OCI-LY7 (cell line): ENCODE measurements around the gene ACP7. TPM values are rescaled to one million over a fixed set of nuclear protein-coding genes. Genes with fewer than 3 reads are reported as not detected.

Source experiments
- BruUV-seq: library from RNA; stranded (reverse); fragments of 400-500 nt; replicated peaks from 2 replicates; lab custom pipeline; 2021; lab: Mats Ljungman, UMichigan
- CTCF ChIA-PET: fragments of 300-600 bp; sonication (Branson Sonifier 250); formaldehyde crosslinking; loops from one replicate; lab custom pipeline; 2022; ENCODE audit warnings: antibody characterized with exemption; ENCODE audit not compliant: unreplicated experiment; lab: Charles Lee
- POLR2A ChIA-PET: fragments of 300-600 bp; sonication (Branson Sonifier 250); formaldehyde crosslinking; loops from one replicate; lab custom pipeline; 2022; ENCODE audit warnings: antibody characterized with exemption; lab: Charles Lee
- DNase-seq: peaks from one replicate; pipeline ENCODE4 v3.0.0-alpha.2; 2015; ENCODE audit warnings: low spot score
- H2AFZ ChIP-seq: fragments of 200-600 bp; sonication (generic), shearing (Covaris generic); 2 replicates; pipeline ENCODE4 v1.6.1; 2014; ENCODE audit warnings: mild to moderate bottlenecking, antibody characterized with exemption, low read length, moderate library complexity
- H3K27ac ChIP-seq: fragments of 200-600 bp; sonication (generic); 2 replicates; pipeline ENCODE4 v1.5.1; 2014; ENCODE audit warnings: mixed run types, low read depth, mild to moderate bottlenecking, moderate library complexity, low read length, inconsistent platforms; ENCODE audit not compliant: poor library complexity, severe bottlenecking
- H3K36me3 ChIP-seq: fragments of 200-600 bp; sonication (generic); 2 replicates; pipeline ENCODE4 v1.6.1; 2014; ENCODE audit warnings: mild to moderate bottlenecking, antibody characterized with exemption, low read length, moderate library complexity, mixed read lengths; ENCODE audit not compliant: insufficient read depth
- H3K4me1 ChIP-seq: fragments of 200-600 bp; sonication (generic); 2 replicates; pipeline ENCODE4 v1.5.1; 2014; ENCODE audit warnings: mild to moderate bottlenecking, low read length; ENCODE audit not compliant: insufficient read depth, poor library complexity, severe bottlenecking
- H3K4me2 ChIP-seq: fragments of 200-600 bp; sonication (generic); 2 replicates; pipeline ENCODE4 v1.6.1; 2014; ENCODE audit warnings: mild to moderate bottlenecking, low read length
- H3K4me3 ChIP-seq: fragments of 200-600 bp; sonication (generic); 2 replicates; pipeline ENCODE4 v1.5.1; 2014; ENCODE audit warnings: mild to moderate bottlenecking, low read depth, low read length; ENCODE audit not compliant: poor library complexity, severe bottlenecking
- H3K79me2 ChIP-seq: fragments of 200-600 bp; sonication (generic); 2 replicates; pipeline ENCODE4 v1.6.1; 2016; ENCODE audit warnings: low read depth, mild to moderate bottlenecking, low read length, moderate library complexity, mixed read lengths; ENCODE audit not compliant: insufficient read depth
- H3K9me2 ChIP-seq: fragments of 200-600 bp; sonication (generic); 2 replicates; pipeline ENCODE4 v1.6.1; 2016; ENCODE audit warnings: mild to moderate bottlenecking, low read length, mixed read lengths; ENCODE audit not compliant: insufficient read depth
- H3K9me3 ChIP-seq: fragments of 200-600 bp; sonication (generic); 2 replicates; pipeline ENCODE4 v1.6.1; 2014; ENCODE audit warnings: mild to moderate bottlenecking, mixed run types, low read length, mixed read lengths
- H4K20me1 ChIP-seq: fragments of 200-600 bp; sonication (generic); 2 replicates; pipeline ENCODE4 v1.6.1; 2014; ENCODE audit warnings: mild to moderate bottlenecking, antibody characterized with exemption, low read length, moderate library complexity, mixed read lengths; ENCODE audit not compliant: insufficient read depth
- CTCF ChIP-seq: fragments of 200-600 bp; sonication (generic); conservative IDR thresholded peaks from 2 replicates; pipeline ENCODE4 v1.5.1; 2014; ENCODE audit warnings: mild to moderate bottlenecking, antibody characterized with exemption, low read length, moderate library complexity, mixed read lengths
- EZH2phosphoT487 ChIP-seq: fragments of 200-600 bp; sonication (generic); IDR thresholded peaks from 2 replicates; pipeline ENCODE4 v1.6.1; 2018; ENCODE audit warnings: low read depth, borderline replicate concordance, mild to moderate bottlenecking, mixed run types, antibody characterized with exemption, low read length, moderate library complexity, mixed read lengths
- intact Hi-C: fragments of 100-400 bp; cut with micrococcal nuclease; formaldehyde crosslinking; loops from one replicate; pipeline ENCODE4 v1.10.0; 2022; ENCODE audit not compliant: unreplicated experiment
- total RNA-seq, 2 experiments: library from RNA; depleted of rRNA in 1 of 2; stranded (reverse); fragments of >200 nt in 1 of 2; shearing (Covaris generic) in 1 of 2; gene quantifications; 2 replicates each; pipeline ENCODE4 v1.2.3, GENCODE V29; 2014 to 2022

The ACP7 gene
- total RNA-seq, 2 experiments from 2014 or later: not detected

GRCh38 chr19:39097299-39097698 is 13.1 kb downstream of the ACP7 start:
- H3K4me2 ChIP-seq: no peak overlapping the region
- ChIA-PET POLR2A (no interaction called here), CTCF (no interaction called here)

DNA sequence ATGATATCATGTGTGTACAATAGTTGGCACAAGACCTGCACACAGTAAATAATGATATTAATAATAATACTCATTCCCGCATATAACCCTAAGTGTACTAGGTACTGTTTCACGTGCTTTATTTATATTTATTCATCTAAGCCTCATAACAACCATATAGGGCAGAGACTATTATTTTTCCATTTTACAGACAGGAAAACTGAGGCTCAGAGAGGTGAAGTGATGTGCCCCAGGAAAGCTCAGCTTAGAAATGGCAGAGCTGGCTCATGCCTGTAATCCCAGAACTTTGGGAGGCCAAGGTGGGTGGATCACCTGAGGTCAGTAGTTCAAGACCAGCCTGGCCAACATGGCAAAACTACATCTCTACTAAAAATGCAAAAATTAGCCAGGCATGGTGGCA is 13.6 kb downstream of the ACP7 start:
- CTCF ChIA-PET: no interaction called here

More at GRCh38 chr19:39097299-39097698, 13.1 kb downstream of the ACP7 start:
- Histone ChIP-seq H3K36me3 (no peaks in the 10 kb centered on the region), H3K4me3 (no peak overlapping the region), H3K9me2 (no peaks in the 10 kb centered on the region), H3K9me3 (no peaks in the 10 kb centered on the region), H2AFZ (no peak overlapping the region), H4K20me1 (no peaks in the 10 kb centered on the region), H3K27ac (no peak overlapping the region), H3K4me1 (no peaks in the 10 kb centered on the region), H3K79me2 (no peaks in the 10 kb centered on the region)
- BruUV-seq: no TSS peak
- TF ChIP-seq EZH2phosphoT487 (no peak), CTCF (no peak)
- intact Hi-C loops: no loop called here
- no peak for DNase-seq

More for the DNA sequence above, 13.6 kb downstream of the ACP7 start:
- H3K9me3 ChIP-seq: no peaks in the 10 kb centered on the region
- POLR2A ChIA-PET: no interaction called here
- intact Hi-C loops: no loop called here
- H2AFZ ChIP-seq: no peak overlapping the region
- no peak overlapping the region for H3K27ac ChIP-seq
- TF ChIP-seq EZH2phosphoT487: no peak
- no peak for TF ChIP-seq CTCF
- no peaks in the 10 kb centered on the region for H3K9me2 ChIP-seq
- H3K4me1 ChIP-seq: no peaks in the 10 kb centered on the region
- no peaks in the 10 kb centered on the region for H4K20me1 ChIP-seq
- BruUV-seq: no TSS peak
- no peak for DNase-seq
- H3K79me2 ChIP-seq: no peaks in the 10 kb centered on the region
- no peak overlapping the region for H3K4me3 ChIP-seq
- H3K36me3 ChIP-seq: no peaks in the 10 kb centered on the region
- H3K4me2 ChIP-seq: no peak overlapping the region
